Esophagus squamous epithelium (tissue), 4 donors: ENCODE measurements around the gene TRAF3.

ENCODE experiments used
- POLR2A ChIP-seq, 4 donors: fragments of 450-650 bp; IDR thresholded peaks; one replicate each; pipeline ENCODE4 v1.6.1; 2017; ENCODE audit warnings: antibody characterized with exemption in 4 of 4, mild to moderate bottlenecking in 4 of 4, moderate library complexity in 3 of 4
- TF ChIP-seq, protein P1 (sequence below), 6 experiments: fragments of 450-650 bp in 4 of 6; fragments of 200-600 bp in 2 of 6; sonication (generic) in 2 of 6; IDR thresholded peaks; one replicate each; pipeline ENCODE4 v1.5.1; 2016 to 2019; ENCODE audit warnings: antibody characterized with exemption in 6 of 6, mild to moderate bottlenecking in 4 of 6, moderate library complexity in 4 of 6

DNA sequence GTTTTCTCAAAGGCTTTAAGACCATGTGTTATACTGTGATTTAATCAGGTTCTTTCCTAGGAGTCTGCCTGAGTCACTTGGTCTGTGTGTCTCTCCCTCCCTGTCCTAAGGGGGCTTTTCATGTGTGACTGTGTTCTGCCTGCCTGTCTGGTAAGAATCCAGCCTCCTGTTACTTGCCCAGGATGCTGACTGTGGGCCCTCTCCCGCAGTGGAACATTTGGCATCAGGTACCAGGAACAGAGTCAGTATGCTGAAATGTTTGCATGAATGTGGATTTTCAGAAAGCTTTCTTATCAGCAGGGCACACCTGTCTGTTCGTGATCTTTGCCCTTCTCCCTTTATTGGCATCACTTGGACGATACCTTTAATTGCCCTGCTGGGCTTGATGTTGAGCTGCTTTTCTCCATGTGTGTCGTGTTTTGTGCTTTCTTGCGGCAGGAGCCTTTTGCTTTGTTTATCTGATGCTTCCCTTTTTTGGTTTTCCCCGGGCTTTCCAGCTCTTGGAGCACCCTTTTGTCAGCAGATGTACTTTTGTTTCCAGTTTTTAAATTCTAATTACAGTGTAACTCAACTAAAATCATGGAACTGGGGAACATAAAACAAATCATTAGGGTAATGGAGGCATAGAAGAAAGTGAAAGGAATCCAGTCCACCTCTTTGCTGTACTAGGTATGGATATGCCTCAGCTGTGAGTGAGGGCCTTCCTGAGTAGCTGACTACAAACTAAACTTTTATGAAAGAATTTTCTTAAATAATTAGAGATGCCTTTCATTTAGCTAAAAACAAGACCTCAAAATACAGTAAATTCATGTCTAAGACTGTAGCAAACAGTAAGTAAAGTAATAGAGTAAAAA lies 72.5 kb downstream of the TRAF3 start:
- TF ChIP-seq POLR2A (IDR thresholded peaks at IDR 0.05), result no peak
- TF ChIP-seq, protein P1, sequence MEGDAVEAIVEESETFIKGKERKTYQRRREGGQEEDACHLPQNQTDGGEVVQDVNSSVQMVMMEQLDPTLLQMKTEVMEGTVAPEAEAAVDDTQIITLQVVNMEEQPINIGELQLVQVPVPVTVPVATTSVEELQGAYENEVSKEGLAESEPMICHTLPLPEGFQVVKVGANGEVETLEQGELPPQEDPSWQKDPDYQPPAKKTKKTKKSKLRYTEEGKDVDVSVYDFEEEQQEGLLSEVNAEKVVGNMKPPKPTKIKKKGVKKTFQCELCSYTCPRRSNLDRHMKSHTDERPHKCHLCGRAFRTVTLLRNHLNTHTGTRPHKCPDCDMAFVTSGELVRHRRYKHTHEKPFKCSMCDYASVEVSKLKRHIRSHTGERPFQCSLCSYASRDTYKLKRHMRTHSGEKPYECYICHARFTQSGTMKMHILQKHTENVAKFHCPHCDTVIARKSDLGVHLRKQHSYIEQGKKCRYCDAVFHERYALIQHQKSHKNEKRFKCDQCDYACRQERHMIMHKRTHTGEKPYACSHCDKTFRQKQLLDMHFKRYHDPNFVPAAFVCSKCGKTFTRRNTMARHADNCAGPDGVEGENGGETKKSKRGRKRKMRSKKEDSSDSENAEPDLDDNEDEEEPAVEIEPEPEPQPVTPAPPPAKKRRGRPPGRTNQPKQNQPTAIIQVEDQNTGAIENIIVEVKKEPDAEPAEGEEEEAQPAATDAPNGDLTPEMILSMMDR (IDR thresholded peaks at IDR 0.05), result no peak
